ENCODE measurements around the gene WWC1. TPM values are rescaled to one million over a fixed set of nuclear protein-coding genes. Genes with fewer than 3 reads are reported as not detected.

The WWC1 gene
- total and polyA plus RNA-seq, 2 experiments from 2014 or later = 6.0 to 9.7 TPM

GRCh38 chr5:168360521-168361285 is 69.3 kb downstream of the WWC1 start:
- H3K4me1 ChIP-seq (ENCODE audit: low read depth) = peaks cover 3% of the 10 kb centered on the region
- no peaks in the 10 kb centered on the region for H3K27me3 ChIP-seq
- DNase-seq (ENCODE audit: low read depth in 1 of 2, low spot score in 1 of 2) = no peak
- no peak overlapping the region for H3K27ac ChIP-seq
- no peaks in the 10 kb centered on the region for H3K9me3 ChIP-seq (ENCODE audit: low read depth)
- no peak overlapping the region for H3K4me3 ChIP-seq
- TF ChIP-seq CTCF (IDR thresholded peaks at IDR 0.05; ENCODE audit: low read depth, low read length) = no peak
- no peaks in the 10 kb centered on the region for H3K36me3 ChIP-seq

- no peak for TF ChIP-seq CTCF (IDR thresholded peaks at IDR 0.05; ENCODE audit: low read depth, low read length)
- no peak for DNase-seq (ENCODE audit: low read depth in 1 of 2, low spot score in 1 of 2)
These were observed 70.8 kb downstream of the WWC1 start for GRCh38 chr5:168362097-168362885.

GRCh38 chr5:168364151-168364661 is 72.8 kb downstream of the WWC1 start:
- Histone ChIP-seq H3K27ac (peak overlapping the region; percentile 13), H3K36me3 (no peaks in the 10 kb centered on the region), H3K27me3 (no peaks in the 10 kb centered on the region), H3K4me3 (no peak overlapping the region), H3K4me1 (ENCODE audit: low read depth) (peaks cover 3% of the 10 kb centered on the region), H3K9me3 (ENCODE audit: low read depth) (no peaks in the 10 kb centered on the region)
- no peak for DNase-seq (ENCODE audit: low read depth in 1 of 2, low spot score in 1 of 2)
- TF ChIP-seq CTCF (IDR thresholded peaks at IDR 0.05; ENCODE audit: low read depth, low read length) = no peak

More at GRCh38 chr5:168362097-168362885, 70.8 kb downstream of the WWC1 start:
- H3K27me3 ChIP-seq = no peaks in the 10 kb centered on the region
- H3K4me3 ChIP-seq = no peak overlapping the region
- no peaks in the 10 kb centered on the region for H3K36me3 ChIP-seq
- H3K4me1 ChIP-seq (ENCODE audit: low read depth) = peaks cover 3% of the 10 kb centered on the region
- H3K9me3 ChIP-seq (ENCODE audit: low read depth) = no peaks in the 10 kb centered on the region
- H3K27ac ChIP-seq = no peak overlapping the region

GRCh38 chr5:168364750-168365550 is 73.5 kb downstream of the WWC1 start:
- H3K36me3 ChIP-seq = no peaks in the 10 kb centered on the region
- H3K9me3 ChIP-seq (ENCODE audit: low read depth) = no peaks in the 10 kb centered on the region
- H3K4me1 ChIP-seq (ENCODE audit: low read depth) = peaks cover 3% of the 10 kb centered on the region
- H3K4me3 ChIP-seq = no peak overlapping the region
- no peak for TF ChIP-seq CTCF (IDR thresholded peaks at IDR 0.05; ENCODE audit: low read depth, low read length)
- no peaks in the 10 kb centered on the region for H3K27me3 ChIP-seq
- peak; percentile 65 to 66 for DNase-seq (ENCODE audit: low read depth in 1 of 2, low spot score in 1 of 2)
- peak overlapping the region; percentile 13 for H3K27ac ChIP-seq

- Histone ChIP-seq H3K4me3 (no peak overlapping the region), H3K9me3 (ENCODE audit: low read depth) (no peaks in the 10 kb centered on the region), H3K4me1 (ENCODE audit: low read depth) (peaks cover 3% of the 10 kb centered on the region), H3K27me3 (no peaks in the 10 kb centered on the region), H3K27ac (no peak overlapping the region), H3K36me3 (no peaks in the 10 kb centered on the region)
- TF ChIP-seq CTCF (IDR thresholded peaks at IDR 0.05; ENCODE audit: low read depth, low read length) = peak; percentile 29
- peak; percentile 15 to 73 for DNase-seq (ENCODE audit: low read depth in 1 of 2, low spot score in 1 of 2)
These were observed 74.2 kb downstream of the WWC1 start for GRCh38 chr5:168365581-168366081.
